H1 (cell line): ENCODE data around the gene CLRN2. TPM values are rescaled to one million over a fixed set of nuclear protein-coding genes. Genes with fewer than 3 reads are reported as not detected.
A peak's percentile ranks its signal among the peaks of the same experiment; 100 is the strongest.

ENCODE experiments used
- BACH1 ChIP-seq: IDR thresholded peaks from 2 replicates; pipeline ENCODE4 v1.6.1; 2012; ENCODE audit warnings: low read length, improper control_type of control experiment
- CEBPB ChIP-seq: IDR thresholded peaks from 2 replicates; pipeline ENCODE4 v1.6.1; 2012; ENCODE audit warnings: low read depth, low read length
- CREB1 ChIP-seq: IDR thresholded peaks from 2 replicates; pipeline ENCODE4 v1.6.1; 2012; ENCODE audit warnings: inconsistent platforms
- EZH2 ChIP-seq: fragments of 200-600 bp; sonication (generic); IDR thresholded peaks from 2 replicates; pipeline ENCODE4 v1.7.1; 2012; ENCODE audit warnings: low read depth, mild to moderate bottlenecking, moderate library complexity, low read length, inconsistent platforms; ENCODE audit not compliant: severe bottlenecking
- FOSL1 ChIP-seq: IDR thresholded peaks from 2 replicates; pipeline ENCODE4 v1.6.1; 2011; ENCODE audit warnings: mild to moderate bottlenecking, low read depth, low read length, moderate library complexity; ENCODE audit not compliant: insufficient read depth
- HDAC6 ChIP-seq: IDR thresholded peaks from one replicate; pipeline ENCODE4 v1.7.1; 2012; ENCODE audit warnings: low read depth, mild to moderate bottlenecking, inconsistent platforms, low read length, moderate library complexity
- KDM4A ChIP-seq: IDR thresholded peaks from one replicate; pipeline ENCODE4 v1.7.1; 2012; ENCODE audit warnings: low read depth, mild to moderate bottlenecking, moderate library complexity, low read length, inconsistent platforms; ENCODE audit not compliant: severe bottlenecking
- MAFK ChIP-seq: IDR thresholded peaks from 2 replicates; pipeline ENCODE4 v1.6.1; 2012; ENCODE audit warnings: low read depth, mild to moderate bottlenecking, improper control_type of control experiment, low read length
- POLR2A ChIP-seq, 2 experiments: IDR thresholded peaks; 1 replicate in 1 of 2; 2 replicates in 1 of 2; pipeline ENCODE4 v1.6.1; 2011; ENCODE audit warnings: low read depth in 2 of 2, low read length in 2 of 2, mild to moderate bottlenecking in 2 of 2; ENCODE audit errors: control extremely low read depth in 1 of 2
- RBBP5 ChIP-seq: IDR thresholded peaks from 2 replicates; pipeline ENCODE4 v1.7.1; 2012; ENCODE audit warnings: low read depth, mild to moderate bottlenecking, inconsistent platforms, low read length, moderate library complexity, borderline replicate concordance
- SAP30 ChIP-seq: fragments of 300-600 bp; sonication (generic); IDR thresholded peaks from 2 replicates; pipeline ENCODE4 v1.7.1; 2012; ENCODE audit warnings: low read length, moderate library complexity, mild to moderate bottlenecking, inconsistent platforms; ENCODE audit not compliant: insufficient read depth, insufficient replicate concordance
- SIN3A ChIP-seq, 2 experiments: IDR thresholded peaks in 1 of 2; conservative IDR thresholded peaks in 1 of 2; 2 replicates each; pipeline ENCODE4 v1.6.1; 2011 to 2012; ENCODE audit warnings: low read length in 2 of 2, improper control_type of control experiment in 1 of 2, low read depth in 1 of 2, mild to moderate bottlenecking in 1 of 2
- SIRT6 ChIP-seq: IDR thresholded peaks from one replicate; pipeline ENCODE4 v1.7.1; 2012; ENCODE audit warnings: low read length, inconsistent platforms
- SIX5 ChIP-seq: IDR thresholded peaks from 2 replicates; pipeline ENCODE4 v1.6.1; 2011; ENCODE audit warnings: mild to moderate bottlenecking, low read depth, low read length
- SP2 ChIP-seq: IDR thresholded peaks from 2 replicates; pipeline ENCODE4 v1.6.1; 2012; ENCODE audit warnings: mild to moderate bottlenecking, low read length, inconsistent platforms
- SRF ChIP-seq: IDR thresholded peaks from 2 replicates; pipeline ENCODE4 v1.6.1; 2011; ENCODE audit warnings: mild to moderate bottlenecking, low read depth, low read length, moderate library complexity
- TAF1 ChIP-seq: IDR thresholded peaks from 2 replicates; pipeline ENCODE4 v1.6.1; 2011; ENCODE audit warnings: mild to moderate bottlenecking, low read depth, low read length
- TBP ChIP-seq: IDR thresholded peaks from 2 replicates; pipeline ENCODE4 v1.6.1; 2011; ENCODE audit warnings: low read depth, low read length, improper control_type of control experiment
- TCF12 ChIP-seq: IDR thresholded peaks from 2 replicates; pipeline ENCODE4 v1.6.1; 2011; ENCODE audit warnings: low read depth, mild to moderate bottlenecking, low read length
- TEAD4 ChIP-seq: IDR thresholded peaks from 2 replicates; pipeline ENCODE4 v1.6.1; 2012; ENCODE audit warnings: low read depth, low read length, inconsistent platforms, mixed read lengths
- polyA plus RNA-seq, 7 experiments: library from polyadenylated mRNA; depleted of rRNA in 3 of 7; stranded (reverse) in 5 of 7; unstranded in 2 of 7; fragments of >200 nt in 5 of 7; fragments of 200-250 nt in 2 of 7; gene quantifications; 1 replicate in 5 of 7; 2 replicates in 1 of 7; 4 replicates in 1 of 7; pipeline versions ENCODE4 v1.2.1 to v1.2.3, GENCODE V29; 2011 to 2013; ENCODE audit warnings: missing spikeins in 2 of 7, mixed read lengths in 2 of 7
- total RNA-seq: library from RNA; stranded (reverse); fragmentation: NEBNext Ultra II Directional; extraction: Animal tissue kit (Norgen Biotek cat#: 25700); gene quantifications from 2 replicates; pipeline ENCODE4 v1.2.1, GENCODE V29; 2021
- TF ChIP-seq, protein P1 (sequence below), 3 experiments: IDR thresholded peaks; 1 replicate in 2 of 3; 2 replicates in 1 of 3; pipeline versions ENCODE4 v1.5.1 to v1.6.1; 2011; ENCODE audit warnings: low read length in 3 of 3, mild to moderate bottlenecking in 3 of 3, inconsistent platforms in 2 of 3, low read depth in 1 of 3, moderate library complexity in 1 of 3; ENCODE audit not compliant: insufficient read depth in 1 of 3; ENCODE audit errors: control extremely low read depth in 1 of 3
- TF ChIP-seq, protein P2 (sequence below): IDR thresholded peaks from 2 replicates; pipeline ENCODE4 v1.6.1; 2012; ENCODE audit warnings: inconsistent platforms

CLRN2 gene
- total and polyA plus RNA-seq, 2 of the 8 experiments (the other 6 are each of a cell fraction or from before 2014, with no cell fraction given): not detected

DNA sequence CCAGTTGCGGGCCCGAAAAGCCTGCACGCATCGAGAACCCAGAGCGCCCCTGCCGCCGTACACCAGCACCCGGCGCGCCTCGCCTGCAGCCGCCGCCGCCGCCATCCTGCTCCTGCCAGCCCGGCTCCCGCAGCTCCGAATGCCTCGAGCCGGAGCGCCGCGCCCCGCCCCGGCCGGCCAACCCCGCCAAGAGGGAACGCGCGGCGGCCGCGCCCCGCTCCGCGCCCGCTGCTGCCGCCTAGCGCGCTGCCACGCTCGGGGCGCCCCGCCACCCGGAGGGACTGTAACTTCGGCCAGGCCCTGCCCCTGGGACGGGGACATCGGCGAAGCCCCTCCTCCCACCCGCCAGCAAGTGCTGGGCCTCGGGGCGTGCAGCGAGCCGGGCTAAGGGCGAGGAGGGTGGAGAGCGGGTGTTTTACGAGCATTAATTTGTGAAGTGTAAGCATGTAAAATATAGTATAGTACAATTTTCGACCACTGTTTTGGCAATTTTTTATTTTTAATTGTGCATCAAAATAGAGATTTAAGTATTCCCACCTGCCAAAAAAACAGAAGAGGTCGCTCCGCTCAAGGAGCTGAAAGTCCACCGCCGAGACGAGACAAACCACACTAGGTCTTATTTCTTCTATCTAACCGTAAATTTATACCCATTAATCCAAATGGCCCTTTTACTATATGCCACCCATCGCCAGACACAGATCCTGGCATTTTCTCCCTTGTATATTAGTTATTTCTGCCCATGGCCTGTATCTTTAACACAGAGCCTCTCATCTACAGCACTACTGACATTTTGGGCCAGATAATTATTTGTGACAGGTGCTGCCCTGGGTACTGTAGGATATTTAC lies 2.8 kb upstream of the CLRN2 start, which contains the start of gene QDPR (continued):
- TF ChIP-seq, protein P1, sequence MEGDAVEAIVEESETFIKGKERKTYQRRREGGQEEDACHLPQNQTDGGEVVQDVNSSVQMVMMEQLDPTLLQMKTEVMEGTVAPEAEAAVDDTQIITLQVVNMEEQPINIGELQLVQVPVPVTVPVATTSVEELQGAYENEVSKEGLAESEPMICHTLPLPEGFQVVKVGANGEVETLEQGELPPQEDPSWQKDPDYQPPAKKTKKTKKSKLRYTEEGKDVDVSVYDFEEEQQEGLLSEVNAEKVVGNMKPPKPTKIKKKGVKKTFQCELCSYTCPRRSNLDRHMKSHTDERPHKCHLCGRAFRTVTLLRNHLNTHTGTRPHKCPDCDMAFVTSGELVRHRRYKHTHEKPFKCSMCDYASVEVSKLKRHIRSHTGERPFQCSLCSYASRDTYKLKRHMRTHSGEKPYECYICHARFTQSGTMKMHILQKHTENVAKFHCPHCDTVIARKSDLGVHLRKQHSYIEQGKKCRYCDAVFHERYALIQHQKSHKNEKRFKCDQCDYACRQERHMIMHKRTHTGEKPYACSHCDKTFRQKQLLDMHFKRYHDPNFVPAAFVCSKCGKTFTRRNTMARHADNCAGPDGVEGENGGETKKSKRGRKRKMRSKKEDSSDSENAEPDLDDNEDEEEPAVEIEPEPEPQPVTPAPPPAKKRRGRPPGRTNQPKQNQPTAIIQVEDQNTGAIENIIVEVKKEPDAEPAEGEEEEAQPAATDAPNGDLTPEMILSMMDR (IDR thresholded peaks at IDR 0.05; ENCODE audit: control extremely low read depth in 1 of 3, insufficient read depth in 1 of 3, low read depth in 1 of 3, low read length in 3 of 3): peak; percentile 9 to 56 (median 45)
- TF ChIP-seq SAP30: no peak
- no peak for TF ChIP-seq SIN3A (conservative IDR thresholded peaks at IDR 0.05 in 1 of 2, IDR thresholded peaks at IDR 0.05 in 1 of 2; ENCODE audit: low read depth in 1 of 2, low read length in 2 of 2)
- TF ChIP-seq EZH2: no peak
- no peak for TF ChIP-seq HDAC6
- no peak for TF ChIP-seq TEAD4
- no peak for TF ChIP-seq BACH1
- TF ChIP-seq SP2: no peak
- TF ChIP-seq RBBP5: 0 out of 2 replicates have a peak, but pooled peaks have one; percentile 62
- TF ChIP-seq KDM4A: no peak
- TF ChIP-seq TAF1: peak; percentile 87
- peak; percentile 20; the same call in 1 of the 2 replicates for TF ChIP-seq CREB1
- TF ChIP-seq SRF: no peak
- TF ChIP-seq POLR2A (IDR thresholded peaks at IDR 0.05; ENCODE audit: control extremely low read depth in 1 of 2, low read depth in 2 of 2, low read length in 2 of 2): peak in 1 of 2 experiments; percentile 42; a peak in 1 of 3 replicates
- TF ChIP-seq, protein P2, sequence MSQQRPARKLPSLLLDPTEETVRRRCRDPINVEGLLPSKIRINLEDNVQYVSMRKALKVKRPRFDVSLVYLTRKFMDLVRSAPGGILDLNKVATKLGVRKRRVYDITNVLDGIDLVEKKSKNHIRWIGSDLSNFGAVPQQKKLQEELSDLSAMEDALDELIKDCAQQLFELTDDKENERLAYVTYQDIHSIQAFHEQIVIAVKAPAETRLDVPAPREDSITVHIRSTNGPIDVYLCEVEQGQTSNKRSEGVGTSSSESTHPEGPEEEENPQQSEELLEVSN: peak; percentile 45; the same call in 1 of the 2 replicates
- TF ChIP-seq SIRT6: no peak
- TF ChIP-seq MAFK: no peak
- no peak for TF ChIP-seq TCF12
- peak; percentile 29; the same call in 1 of the 2 replicates for TF ChIP-seq TBP
- TF ChIP-seq SIX5: no peak
- no peak for TF ChIP-seq CEBPB
- no peak for TF ChIP-seq FOSL1
